Lower lobe of right lung (tissue), 2 donors: ENCODE measurements around the gene USP48. TPM values are rescaled to one million over a fixed set of nuclear protein-coding genes. Genes with fewer than 3 reads are reported as not detected.

Experiments
- ATAC-seq, 2 donors: fragments of 200-7000 bp; cut with Tn5 transposase; one replicate each; pipeline ENCODE4 v1.9.1; 2020 to 2022; ENCODE audit warnings: mild to moderate bottlenecking in 2 of 2, moderate library complexity in 2 of 2
- DNase-seq: peaks from one replicate; pipeline ENCODE4 v3.0.0-alpha.2; 2020
- H3K27ac ChIP-seq: fragments of 200-600 bp; one replicate; pipeline ENCODE4 v1.8.0; 2022
- H3K27me3 ChIP-seq: fragments of 200-600 bp; one replicate; pipeline ENCODE4 v1.8.0; 2022; ENCODE audit warnings: low read depth
- H3K36me3 ChIP-seq: fragments of 200-600 bp; one replicate; pipeline ENCODE4 v1.8.0; 2022; ENCODE audit warnings: mild to moderate bottlenecking
- H3K4me1 ChIP-seq: fragments of 200-600 bp; one replicate; pipeline ENCODE4 v1.8.0; 2022
- H3K4me3 ChIP-seq: fragments of 200-600 bp; one replicate; pipeline ENCODE4 v1.8.0; 2022; ENCODE audit warnings: mild to moderate bottlenecking
- H3K9me3 ChIP-seq: fragments of 200-600 bp; one replicate; pipeline ENCODE4 v1.8.0; 2022
- CTCF ChIP-seq: fragments of 200-600 bp; IDR thresholded peaks from one replicate; pipeline ENCODE4 v1.8.0; 2022; ENCODE audit warnings: antibody characterized with exemption, mild to moderate bottlenecking
- intact Hi-C: fragments of 100-400 bp; cut with DNase I; formaldehyde crosslinking; loops from one replicate; pipeline ENCODE4 v1.11.0; 2022
- total RNA-seq: library from RNA; stranded (reverse); fragmentation: NEBNext Ultra II Directional; extraction: Animal tissue kit (Norgen Biotek cat#: 25700); gene quantifications from one replicate; pipeline ENCODE4 v1.2.1, GENCODE V29; 2021
- donor health status: DM: no; HTN: yes; CAD: no; lungs with severe emphysema.

The USP48 gene
- total RNA-seq, 1 donor from 2014 or later, result 61.9 TPM

GRCh38 chr1:21668232-21668950, 114.6 kb downstream of the USP48 start:
- H3K27ac ChIP-seq, result no peak overlapping the region
- H3K27me3 ChIP-seq, result peaks cover 50% of the 10 kb centered on the region
- no peaks in the 10 kb centered on the region for H3K36me3 ChIP-seq
- intact Hi-C loops, result no loop called here
- H3K9me3 ChIP-seq, result no peaks in the 10 kb centered on the region
- peaks cover 45% of the 10 kb centered on the region for H3K4me1 ChIP-seq
- DNase-seq, result no peak
- H3K4me3 ChIP-seq, result peak overlapping the region; percentile 46
- no peak for ATAC-seq
- no peak for TF ChIP-seq CTCF

GRCh38 chr1:21667348-21668231, 115.4 kb downstream of the USP48 start:
- ATAC-seq, result no peak
- peaks cover 50% of the 10 kb centered on the region for H3K27me3 ChIP-seq
- H3K36me3 ChIP-seq, result no peaks in the 10 kb centered on the region
- intact Hi-C loops, result no loop called here
- no peak for DNase-seq
- H3K9me3 ChIP-seq, result no peaks in the 10 kb centered on the region
- TF ChIP-seq CTCF, result no peak
- no peak overlapping the region for H3K4me3 ChIP-seq
- H3K4me1 ChIP-seq, result peaks cover 37% of the 10 kb centered on the region
- H3K27ac ChIP-seq, result no peak overlapping the region

- Histone ChIP-seq H3K4me1 (peaks cover 28% of the 10 kb centered on the region), H3K27me3 (peaks cover 50% of the 10 kb centered on the region), H3K4me3 (no peak overlapping the region), H3K36me3 (no peaks in the 10 kb centered on the region), H3K9me3 (no peaks in the 10 kb centered on the region), H3K27ac (no peak overlapping the region)
- DNase-seq, result no peak
- no peak for TF ChIP-seq CTCF
- ATAC-seq, result no peak
- intact Hi-C loops, result no loop called here
Measured at GRCh38 chr1:21666576-21667320, 116.2 kb downstream of the USP48 start.

- H3K27ac ChIP-seq, result no peak overlapping the region
- TF ChIP-seq CTCF, result no peak
- no peaks in the 10 kb centered on the region for H3K9me3 ChIP-seq
- no peak overlapping the region for H3K4me3 ChIP-seq
- H3K27me3 ChIP-seq, result peaks cover 50% of the 10 kb centered on the region
- DNase-seq, result no peak
- no peaks in the 10 kb centered on the region for H3K36me3 ChIP-seq
- H3K4me1 ChIP-seq, result peaks cover 25% of the 10 kb centered on the region
- intact Hi-C loops, result no loop called here
- peak in 1 of 2 donors; percentile 7 for ATAC-seq
Measured at GRCh38 chr1:21665711-21666575, 117.0 kb downstream of the USP48 start.
